NOMO-1 (cell line): Measurements from ENCODE around the gene OXSR1.
"Not testable (repeated sequence)": the region's sequence is repeated elsewhere in the genome, so short reads cannot be mapped to it uniquely, and the experiment has no call there.

Experiments
- DNase-seq, 2 experiments: peaks; one replicate each; lab custom pipeline; 2025; ENCODE audit not compliant: unreplicated experiment in 2 of 2; lab: John Stamatoyannopoulos, UW

The OXSR1 gene

DNA sequence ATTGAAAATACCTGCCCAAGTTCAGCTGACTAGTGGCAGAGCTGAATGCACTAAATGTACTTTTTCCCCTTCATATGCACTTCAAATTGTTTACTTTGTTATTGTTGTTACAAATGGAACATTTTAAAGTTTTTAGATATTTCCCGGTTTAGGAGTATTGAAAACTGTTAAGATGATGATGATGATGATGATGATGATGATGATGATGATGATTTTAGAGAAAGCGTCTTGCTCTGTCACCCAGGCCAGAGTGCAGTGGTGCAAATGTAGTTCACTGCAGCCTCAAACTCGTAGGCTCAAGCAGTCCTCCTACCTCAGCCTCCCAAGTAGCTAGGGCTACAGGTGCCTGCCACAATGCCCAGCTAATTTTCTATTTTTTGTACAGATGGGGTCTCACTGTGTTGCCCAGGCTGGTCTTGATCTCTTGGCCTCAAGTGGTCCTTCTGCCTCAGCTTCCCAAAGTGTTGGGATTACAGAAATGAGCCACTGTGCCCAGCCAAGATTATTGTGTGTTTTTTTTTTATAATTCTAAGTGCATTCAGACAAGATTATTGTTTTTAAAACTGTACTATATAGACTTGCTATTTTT lies 54.4 kb downstream of the OXSR1 start:
- DNase-seq, result no peak

DNA sequence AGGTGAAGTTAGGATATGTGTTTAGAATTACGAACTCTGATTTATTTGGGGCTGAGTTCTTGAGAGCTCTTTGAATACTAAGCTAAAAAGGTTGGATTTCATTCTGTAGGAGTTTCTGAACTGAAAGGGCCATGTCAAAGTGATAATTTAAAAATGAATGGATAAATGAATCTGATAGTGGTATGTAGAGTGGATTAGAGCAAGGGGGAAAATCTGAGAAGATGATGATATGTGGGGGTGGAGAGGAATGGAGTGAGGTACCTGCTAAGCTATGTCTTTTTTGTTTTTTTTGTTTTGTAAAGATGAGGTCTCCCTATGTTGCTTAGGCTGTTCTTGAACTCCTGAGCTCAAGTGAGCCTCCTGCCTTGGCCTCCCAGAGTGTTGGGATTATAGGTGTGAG lies 55.7 kb downstream of the OXSR1 start:
- DNase-seq, result no peak

DNA sequence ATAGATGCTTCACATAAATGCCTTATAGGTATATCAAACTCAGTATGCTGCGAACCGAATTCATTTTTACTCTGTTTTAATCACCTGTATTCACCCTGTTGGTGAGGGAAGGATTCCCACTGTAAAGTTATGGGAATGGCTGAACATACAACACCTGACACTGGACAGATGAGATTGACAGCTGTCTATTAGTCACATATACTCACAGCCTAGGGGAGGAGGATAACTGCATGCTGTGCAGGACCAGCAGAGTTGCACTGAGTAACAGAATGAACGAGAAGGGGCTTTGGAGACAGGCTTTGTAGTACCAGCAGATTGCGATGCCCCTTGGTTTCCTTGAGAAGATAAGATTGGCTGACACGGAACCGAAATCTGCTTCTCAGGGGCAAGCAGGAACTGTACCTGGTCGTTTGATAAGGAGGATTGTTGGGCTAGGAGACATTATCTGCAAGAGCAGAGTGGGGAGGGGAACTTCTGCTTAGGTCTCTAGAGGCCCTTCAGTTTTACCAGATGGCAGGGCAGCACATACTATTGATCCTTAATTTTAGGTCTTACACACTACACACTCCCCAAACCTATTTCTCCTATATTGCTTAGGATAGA lies 56.8 kb downstream of the OXSR1 start:
- no peak for DNase-seq

DNA sequence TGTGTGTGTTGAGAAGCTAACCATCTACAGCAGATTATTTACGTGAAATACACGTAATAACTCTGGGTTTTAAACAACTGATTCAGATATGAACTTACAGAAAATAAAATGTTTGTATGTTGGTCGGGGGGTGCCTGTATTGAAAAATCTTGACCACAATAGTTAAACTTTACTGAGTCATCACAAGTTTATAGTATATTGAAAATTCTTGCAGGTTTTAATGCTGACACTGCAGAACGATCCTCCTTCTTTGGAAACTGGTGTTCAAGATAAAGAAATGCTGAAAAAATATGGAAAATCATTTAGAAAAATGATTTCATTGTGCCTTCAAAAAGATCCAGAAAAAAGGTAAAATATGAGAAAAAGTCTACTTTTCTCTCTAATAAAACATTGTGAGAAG lies 59.0 kb downstream of the OXSR1 start:
- DNase-seq, result no peak

DNA sequence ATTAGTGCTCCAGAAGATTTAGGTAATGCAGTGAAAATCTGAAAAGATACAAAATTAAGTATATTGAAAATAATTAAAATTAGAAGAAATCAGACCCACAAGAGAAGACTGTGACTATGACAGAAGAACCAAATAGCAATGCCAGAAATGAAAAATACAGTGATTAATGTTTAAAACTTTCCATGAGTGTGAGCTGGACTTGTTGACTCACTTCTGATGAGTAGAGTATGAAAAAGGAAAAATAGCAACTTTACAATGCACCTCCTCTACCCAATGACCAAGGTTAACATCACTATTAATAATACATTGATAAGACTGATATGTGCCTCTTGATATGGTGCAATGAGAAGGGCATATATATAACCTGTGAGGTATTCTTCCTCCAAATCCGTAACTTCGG lies 60.9 kb downstream of the OXSR1 start:
- DNase-seq, result no peak

DNA sequence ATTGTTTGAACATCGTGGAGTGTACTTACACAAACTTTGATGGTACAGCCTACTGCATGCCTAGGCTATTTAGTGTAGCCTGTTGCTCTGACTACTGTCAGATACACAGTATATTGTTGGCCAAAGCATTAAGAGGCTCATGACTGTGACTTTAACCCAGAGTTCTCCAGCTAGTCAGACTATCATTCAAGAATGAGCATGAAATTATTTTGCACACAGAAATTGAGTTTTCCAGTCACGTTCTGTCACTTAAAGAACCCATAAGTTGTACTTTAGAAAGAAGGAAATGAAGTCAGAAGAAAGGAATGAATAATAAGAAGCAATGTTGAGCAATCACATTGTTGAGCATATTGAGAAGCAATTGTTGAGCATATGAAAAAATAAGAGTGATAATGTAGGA lies 62.7 kb downstream of the OXSR1 start:
- peak in 1 of 2 experiments; percentile 57 for DNase-seq

DNA sequence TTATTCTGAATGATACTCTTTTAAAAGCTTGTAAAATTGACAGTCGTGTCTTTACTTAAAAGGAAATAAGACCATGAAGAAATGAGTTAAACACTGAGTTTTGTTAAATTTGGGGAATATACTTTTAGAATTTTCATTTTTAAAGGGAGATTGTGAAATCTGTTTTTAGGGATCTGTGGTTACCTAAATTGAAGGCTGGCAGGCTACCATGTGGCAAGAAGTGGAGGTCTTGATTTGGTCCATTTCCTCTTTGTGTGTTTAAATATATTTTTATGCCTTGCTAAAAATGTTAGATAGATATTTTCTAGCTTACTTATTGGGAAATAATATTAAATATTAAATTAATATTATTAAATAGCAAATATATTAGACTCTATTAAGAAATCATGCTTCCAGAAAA lies 63.7 kb downstream of the OXSR1 start:
- peak; percentile 29 to 56 for DNase-seq

DNA sequence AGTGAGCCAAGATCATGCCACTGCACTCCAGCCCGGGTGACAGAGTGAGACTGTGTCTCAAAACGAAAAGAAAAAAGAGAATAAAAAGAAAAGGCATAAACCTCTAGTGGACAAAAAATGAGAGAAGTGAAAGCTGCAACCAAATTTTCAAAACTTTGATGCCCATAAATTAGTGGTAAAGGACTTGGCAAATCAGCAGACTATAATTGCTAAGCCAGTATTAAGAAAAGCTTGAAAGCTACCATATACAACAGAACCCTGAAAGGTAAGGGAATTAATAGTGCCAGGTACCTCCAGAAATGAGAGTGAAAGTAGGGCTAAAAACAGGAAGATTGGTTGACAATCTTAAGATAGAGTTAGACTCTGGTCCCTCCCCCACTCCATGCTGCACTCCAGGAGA lies 67.4 kb downstream of the OXSR1 start:
- DNase-seq, result peak; percentile 46 to 70

DNA sequence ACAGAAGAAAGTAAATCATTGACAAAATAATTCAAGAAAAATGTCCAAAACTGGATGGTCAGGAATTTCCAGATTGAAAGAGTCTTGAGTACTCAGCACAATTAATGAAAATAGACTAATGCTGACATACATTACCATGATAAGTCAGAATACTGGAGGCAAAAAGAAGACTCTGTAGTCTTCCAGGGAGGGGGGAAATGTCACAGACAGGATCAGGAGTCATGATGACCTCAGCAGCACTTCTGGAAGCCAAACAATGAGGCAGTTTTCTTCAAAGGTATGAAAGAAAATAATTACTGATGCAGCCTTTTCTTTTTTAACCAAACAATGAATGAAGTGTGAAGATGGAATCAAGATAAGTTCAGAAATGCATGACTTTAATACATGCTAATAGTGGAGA lies 70.1 kb downstream of the OXSR1 start:
- DNase-seq, result no peak

DNA sequence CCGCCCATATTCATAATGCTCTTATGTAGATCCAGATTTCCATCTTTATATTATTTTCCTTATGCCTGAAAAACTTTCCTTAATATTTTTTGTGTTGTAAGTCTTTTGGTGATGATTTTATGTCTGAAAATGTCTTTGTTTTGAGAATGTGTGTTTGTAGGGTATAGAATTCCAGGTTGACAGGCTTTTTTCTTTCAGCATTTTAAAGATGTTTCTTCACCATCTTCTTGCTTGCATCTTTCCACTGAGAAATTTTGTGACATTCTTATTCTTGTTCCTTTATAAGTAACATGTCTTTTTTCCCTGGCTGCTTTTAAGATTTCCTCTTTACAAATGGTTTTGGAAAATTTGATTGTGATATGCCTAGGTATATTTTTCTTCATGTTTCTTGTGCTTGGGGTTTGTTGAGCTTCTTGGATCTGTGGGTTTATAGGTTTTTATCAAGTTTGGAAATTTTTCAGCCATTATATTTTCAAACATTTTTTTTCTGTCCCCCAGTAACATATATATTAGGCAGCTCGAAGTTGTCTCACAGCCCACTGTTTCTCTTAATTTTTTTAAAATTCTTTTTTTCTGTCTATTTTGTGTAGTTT lies 73.2 kb downstream of the OXSR1 start:
- no peak for DNase-seq

DNA sequence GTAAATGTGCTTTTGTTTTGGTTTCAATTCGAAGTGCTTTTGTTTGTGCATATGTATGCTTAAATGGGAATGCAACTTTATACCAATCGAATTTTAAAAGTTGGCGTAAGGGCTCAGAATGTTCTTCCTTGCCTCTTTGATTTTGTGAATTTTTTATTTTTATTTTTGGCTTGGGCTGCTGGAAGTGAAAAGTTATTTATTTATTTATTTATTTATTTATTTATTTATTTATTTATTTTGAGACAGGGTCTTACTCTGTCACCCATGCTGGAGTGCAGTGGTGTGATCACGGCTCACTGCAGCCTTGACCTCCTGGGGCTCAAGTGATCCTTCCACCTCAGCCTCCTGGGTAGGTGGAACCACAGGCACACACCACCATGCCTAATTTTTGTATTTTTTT lies 77.5 kb downstream of the OXSR1 start:
- not testable (repeated sequence) for DNase-seq

DNA sequence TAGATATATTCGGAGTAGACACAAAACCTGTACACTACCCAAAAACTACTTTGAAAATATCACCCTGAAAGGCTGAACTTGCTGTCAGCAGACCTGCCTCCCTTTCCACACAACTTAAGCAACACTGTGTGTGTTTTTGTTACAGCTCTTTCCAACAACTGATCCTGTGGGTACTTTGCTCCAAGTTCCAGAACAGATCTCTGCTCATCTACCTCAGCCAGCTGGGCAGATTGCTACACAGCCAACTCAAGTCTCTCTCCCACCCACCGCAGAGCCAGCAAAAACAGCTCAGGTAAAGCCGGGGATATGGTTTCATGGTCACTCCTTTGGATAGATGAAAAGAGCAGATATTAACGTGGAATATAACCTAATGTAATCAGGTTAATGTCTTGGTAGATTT lies 80.6 kb downstream of the OXSR1 start:
- DNase-seq, result no peak

DNA sequence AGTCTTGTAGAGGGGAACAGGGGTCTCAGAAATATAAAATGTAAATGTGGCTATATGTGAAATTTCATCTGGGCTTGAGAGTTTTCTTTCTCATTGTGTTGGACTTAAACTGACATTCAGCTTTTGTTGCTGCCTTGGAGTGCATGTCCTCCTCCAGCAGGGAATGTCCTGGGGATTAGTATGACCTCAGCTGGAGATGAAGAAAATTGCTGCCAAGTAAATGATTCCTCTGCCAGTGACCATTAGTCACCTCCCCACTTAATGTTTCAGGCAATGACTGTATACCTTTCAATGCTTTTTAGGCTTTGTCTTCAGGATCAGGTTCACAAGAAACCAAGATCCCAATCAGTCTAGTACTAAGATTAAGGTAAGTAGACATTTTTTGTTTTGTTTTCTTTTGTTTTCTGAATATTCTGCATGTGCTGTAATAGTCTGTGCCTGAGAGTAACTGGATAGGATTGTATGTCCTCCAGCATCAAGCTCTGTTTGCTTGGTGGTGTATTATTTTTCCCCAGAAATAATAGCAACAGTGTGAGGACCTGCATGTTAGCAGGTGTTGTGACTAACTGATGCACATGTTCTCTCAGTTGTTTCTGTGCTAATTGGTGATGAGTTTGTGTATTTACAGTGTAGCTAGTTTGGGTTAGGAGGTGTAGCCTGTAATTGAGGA lies 82.2 kb downstream of the OXSR1 start:
- no peak for DNase-seq

DNA sequence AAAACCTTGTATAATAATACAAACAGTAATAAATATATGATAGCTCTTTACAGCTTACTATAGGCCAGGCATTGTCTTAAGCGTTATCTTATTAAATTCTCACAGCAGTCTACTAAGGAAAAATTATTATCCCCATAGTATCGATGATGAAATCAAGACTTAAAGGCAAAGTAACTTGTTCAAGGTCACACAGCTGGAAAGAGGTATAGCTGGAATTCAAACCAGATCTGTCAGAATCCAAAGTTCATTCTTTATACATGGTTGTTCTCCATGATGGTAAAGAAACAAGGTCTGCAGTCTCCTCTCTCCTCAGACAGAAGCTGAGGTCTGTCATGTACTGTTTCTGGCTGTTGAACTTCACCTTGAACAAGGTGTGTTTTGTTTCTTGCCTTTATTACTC lies 84.9 kb downstream of the OXSR1 start:
- no peak for DNase-seq

DNA sequence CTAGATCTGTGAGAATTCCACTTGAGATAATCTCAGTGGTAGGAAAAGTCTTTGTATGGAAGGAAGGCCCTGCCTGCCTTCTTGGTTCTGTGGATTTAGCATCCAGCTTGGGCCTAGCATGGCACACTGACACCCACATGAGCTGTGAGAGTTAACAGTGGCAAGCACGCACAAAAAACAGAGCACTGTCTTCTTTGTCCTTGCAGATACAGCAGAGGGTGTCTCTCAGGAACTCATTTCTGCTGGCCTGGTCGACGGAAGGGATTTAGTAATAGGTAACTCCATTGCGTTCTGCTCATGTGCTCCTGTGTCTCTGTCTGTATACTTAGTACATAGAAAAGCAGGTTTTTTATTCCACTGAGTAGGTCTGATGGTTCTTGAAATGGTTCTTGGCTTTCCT lies 85.9 kb downstream of the OXSR1 start:
- DNase-seq, result no peak

DNA sequence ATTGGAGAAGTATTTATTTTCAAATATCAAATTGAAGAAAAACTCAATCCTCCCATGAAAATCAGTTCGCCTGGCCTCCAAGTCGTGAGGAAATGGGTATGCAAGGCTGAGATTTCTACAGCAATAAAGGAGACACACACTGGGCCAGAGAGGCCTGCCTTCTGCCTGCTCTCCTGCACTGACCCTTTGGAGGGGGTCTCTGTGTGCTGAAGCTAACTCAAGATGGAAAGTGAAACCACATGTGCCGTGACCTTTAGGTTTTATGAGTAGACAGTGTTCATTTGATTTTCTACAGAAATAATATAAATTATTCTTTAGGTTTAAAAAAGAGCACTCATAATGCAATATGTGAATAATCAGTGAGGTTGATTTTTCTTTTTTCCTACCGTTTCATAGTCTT lies 88.4 kb downstream of the OXSR1 start:
- DNase-seq, result no peak

DNA sequence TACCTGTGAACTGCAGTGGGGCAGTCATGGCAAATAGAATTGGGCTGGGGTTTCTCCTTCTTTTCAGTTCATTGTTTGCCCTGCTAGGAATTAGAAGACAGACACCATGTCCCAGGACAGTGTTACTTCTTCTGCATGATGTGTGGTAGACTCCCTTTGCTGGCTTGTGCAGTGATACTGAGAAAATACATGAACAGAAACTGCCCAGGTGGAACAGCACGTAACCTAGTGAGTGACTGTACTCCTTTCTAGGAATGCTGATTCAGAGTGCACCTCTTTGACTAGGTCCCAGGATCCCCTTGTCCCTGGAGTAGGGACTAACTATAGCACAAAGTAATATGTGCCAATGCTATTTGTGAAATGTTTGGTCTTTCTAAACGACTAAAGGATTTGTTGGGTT lies 89.5 kb downstream of the OXSR1 start:
- no peak for DNase-seq

DNA sequence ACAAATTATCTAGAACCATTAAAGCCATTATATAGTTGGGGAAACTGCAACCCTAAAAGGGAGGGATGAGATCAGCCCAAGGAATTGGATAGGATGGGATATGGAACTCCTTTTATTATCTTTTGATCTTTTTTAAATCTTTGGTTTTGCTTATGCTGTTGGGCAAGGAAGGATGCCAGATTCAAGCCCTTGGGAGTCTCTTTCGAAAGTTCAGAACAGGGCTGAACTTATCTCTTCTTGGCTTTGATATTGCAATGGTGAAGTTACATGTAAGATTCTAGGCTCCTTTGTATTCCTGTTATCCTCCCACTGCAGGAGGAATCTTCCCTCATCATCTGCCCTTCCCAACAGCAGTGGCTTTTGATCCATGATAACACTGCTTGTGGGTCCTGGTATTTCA lies 90.3 kb downstream of the OXSR1 start:
- no peak for DNase-seq

DNA sequence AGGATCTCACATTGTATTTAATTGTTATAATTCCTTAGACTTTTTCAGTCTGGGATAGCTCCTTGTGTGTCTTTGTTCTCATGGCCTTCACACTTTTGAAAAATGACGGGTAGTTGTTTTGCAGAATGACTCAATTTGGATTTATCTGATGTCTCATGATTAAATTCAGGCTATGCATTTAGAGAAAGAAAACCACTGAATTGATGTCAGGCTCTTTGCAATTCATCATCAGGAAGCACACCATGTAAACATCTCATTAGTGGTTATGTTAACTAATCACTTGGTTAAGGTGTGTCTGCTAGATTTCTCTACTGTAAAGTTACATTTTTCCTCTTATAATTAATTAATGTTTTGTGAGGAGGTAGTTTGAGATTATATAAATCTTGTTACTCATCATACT lies 92.2 kb downstream of the OXSR1 start:
- DNase-seq, result no peak

DNA sequence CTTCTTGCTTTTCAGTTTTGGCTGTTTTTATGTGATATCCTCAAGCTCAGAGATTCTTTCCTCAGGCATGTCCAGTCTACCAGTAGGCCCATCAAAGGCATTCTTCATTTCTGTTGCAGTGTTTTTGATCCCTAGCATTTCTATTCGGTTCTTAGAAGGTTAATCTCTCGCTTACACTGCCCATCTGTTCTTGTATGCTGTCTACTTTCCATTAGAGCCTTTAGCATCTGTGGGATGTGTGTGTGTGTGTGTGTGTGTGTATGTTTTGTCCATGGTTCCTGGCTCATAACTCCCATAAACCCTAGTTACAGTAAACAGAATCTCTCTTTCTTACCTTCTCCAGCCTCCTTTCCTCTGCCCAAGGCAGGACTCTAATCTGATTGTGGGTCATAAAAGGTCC lies 95.1 kb downstream of the OXSR1 start:
- DNase-seq, result no peak

DNA sequence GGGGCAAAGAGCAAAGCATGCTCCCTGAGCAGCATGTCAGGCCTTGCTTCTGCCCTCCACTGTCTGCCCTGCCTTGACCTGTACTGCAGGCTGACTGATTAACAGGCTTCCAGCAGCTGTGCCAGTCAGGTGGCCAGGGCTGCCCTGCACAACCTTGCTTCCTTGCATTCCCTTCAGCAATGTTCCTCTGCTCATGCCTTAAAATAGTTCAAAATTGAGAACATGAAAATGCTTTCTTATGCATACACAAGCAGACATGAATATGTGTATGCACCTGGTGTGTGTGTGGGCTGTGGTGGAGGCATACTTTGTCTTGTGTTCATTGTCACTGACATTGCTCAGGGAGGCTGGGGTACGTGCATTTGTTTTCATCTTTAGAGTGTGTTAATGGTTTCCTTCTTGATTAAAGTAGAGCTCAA lies 99.0 kb downstream of the OXSR1 start:
- no peak for DNase-seq

DNA sequence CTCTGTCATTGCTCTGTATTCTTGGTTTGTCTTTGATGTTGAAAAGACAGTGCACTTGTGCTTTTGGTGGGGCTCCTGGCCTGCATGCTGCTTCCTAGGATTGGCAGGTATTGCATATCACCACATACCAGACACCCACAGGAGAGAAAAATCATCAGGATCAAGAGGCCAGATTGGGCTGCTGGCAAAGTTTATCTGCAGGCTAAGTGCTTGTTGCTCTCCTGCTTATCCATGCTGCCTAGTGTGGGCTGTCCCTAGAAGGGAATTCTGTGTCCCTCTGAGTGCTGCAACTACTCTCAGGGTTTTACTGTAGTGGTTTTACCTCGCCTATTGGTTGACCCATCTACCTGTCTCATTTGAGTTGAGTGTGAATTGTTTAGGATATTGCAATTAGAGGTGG lies 99.4 kb downstream of the OXSR1 start:
- no peak for DNase-seq
